ENCODE results near the gene SH3BP5. TPM values are rescaled to one million over a fixed set of nuclear protein-coding genes. Genes with fewer than 3 reads are reported as not detected.
A peak's percentile ranks its signal among the peaks of the same experiment; 100 is the strongest.

SH3BP5 gene, protein sequence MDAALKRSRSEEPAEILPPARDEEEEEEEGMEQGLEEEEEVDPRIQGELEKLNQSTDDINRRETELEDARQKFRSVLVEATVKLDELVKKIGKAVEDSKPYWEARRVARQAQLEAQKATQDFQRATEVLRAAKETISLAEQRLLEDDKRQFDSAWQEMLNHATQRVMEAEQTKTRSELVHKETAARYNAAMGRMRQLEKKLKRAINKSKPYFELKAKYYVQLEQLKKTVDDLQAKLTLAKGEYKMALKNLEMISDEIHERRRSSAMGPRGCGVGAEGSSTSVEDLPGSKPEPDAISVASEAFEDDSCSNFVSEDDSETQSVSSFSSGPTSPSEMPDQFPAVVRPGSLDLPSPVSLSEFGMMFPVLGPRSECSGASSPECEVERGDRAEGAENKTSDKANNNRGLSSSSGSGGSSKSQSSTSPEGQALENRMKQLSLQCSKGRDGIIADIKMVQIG
- total RNA-seq (73.6 and 76.6 TPM in 2 replicates), polyA plus RNA-seq (92.3 and 156 TPM in 2 replicates), polyA minus RNA-seq (86.4 and 103 TPM in 2 replicates)
- total RNA-seq (2013) = 86.9 TPM

DNA sequence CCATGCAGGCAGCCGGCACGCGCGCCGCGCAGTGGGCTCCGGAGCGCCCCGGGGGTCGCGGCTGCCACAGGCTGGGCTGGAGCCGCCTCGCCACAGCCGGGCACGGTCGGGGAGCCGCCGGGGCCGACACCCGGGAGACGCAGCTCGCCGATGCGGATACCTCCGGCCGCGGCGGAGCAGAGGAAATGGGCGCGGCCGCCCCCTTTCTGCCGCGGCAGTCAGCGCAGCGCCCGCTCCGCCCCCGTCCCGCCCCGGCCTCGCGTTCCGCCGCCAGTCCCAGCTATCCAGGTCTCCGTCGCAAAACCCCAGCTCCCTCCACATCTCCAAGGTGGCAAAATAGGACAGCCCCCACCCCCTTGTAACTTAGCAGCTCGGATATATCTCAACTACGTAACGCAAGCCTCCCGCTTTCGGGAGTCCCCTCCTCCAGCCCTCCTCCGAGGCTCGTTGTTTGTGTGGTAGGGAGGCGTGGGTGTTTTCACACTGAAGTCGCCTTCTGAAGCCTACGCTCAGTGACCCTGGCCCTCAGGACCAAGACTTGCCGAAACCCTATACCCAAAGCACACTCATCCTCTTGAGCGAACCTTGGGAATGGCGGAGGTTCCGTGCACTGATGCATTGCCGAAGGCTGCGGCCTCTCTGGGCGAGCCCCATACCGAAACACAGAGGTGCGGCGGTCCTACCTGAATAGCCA, at the start of gene SH3BP5:
SH3BP5 (minus strand) TSS at position 182 of the 694 bp plus-strand sequence; CDS start at position 4, 178 bp downstream.
- peaks cover 58% of the 10 kb centered on the region for H3K4me1 Mint-ChIP-seq

More for the DNA sequence above, at the start of gene SH3BP5:
- peak within 1 kb of the TSS; percentile 94 for H3K9ac ChIP-seq (ENCODE audit: low read length)
- peak within 1 kb of the TSS; percentile 93 for H3K4me3 Mint-ChIP-seq
- ATAC-seq (ENCODE audit: low read depth) (peak; percentile 85), DNase-seq (peak; percentile 86)
- peaks cover 78% of the 10 kb centered on the region for H3K79me2 ChIP-seq (ENCODE audit: control insufficient read depth, insufficient read depth, low read length)
- peak within 1 kb of the TSS; percentile 75 to 98 (median 92) for H3K4me3 ChIP-seq (ENCODE audit: control extremely low read depth in 1 of 5, extremely low read depth in 1 of 5, insufficient read depth in 1 of 5, low read depth in 2 of 5, low read length in 4 of 5)
- H3K27me3 Mint-ChIP-seq = no peaks in the 10 kb centered on the region
- no peaks in the 10 kb centered on the region for H3K9me3 Mint-ChIP-seq (ENCODE audit: insufficient read depth)
- WGBS (ENCODE audit: insufficient coverage) = 14% methylated on average over 55 of the region's 66 CpGs
- ChIA-PET CTCF (interaction anchor here (1.0 to 11.5 kb wide), 30 partner anchors 9 to 224 kb away, joined by 3 to 221 read pairs (median 8); no protein-coding TSS in a partner anchor), POLR2A (interaction anchor here (0.8 to 5.0 kb wide), 4 partner anchors 14 to 62 kb away, joined by 3 to 24 read pairs (median 5); no protein-coding TSS in a partner anchor)
- peak within 1 kb of the TSS; percentile 76 to 84 for H3K27ac ChIP-seq (ENCODE audit: low read length in 2 of 2)
- intact Hi-C loops (cut with micrococcal nuclease) = loop anchor here (1.0 kb wide), 6 partner anchors 13 to 64 kb away; no protein-coding TSS in a partner anchor
- H3K27ac Mint-ChIP-seq = peak within 1 kb of the TSS; percentile 94
- peaks cover 49% of the 10 kb centered on the region in 2 donors for H3K4me1 ChIP-seq (ENCODE audit: control insufficient read depth in 2 of 2, insufficient read depth in 2 of 2, low read length in 2 of 2)
- TF ChIP-seq, protein P1, sequence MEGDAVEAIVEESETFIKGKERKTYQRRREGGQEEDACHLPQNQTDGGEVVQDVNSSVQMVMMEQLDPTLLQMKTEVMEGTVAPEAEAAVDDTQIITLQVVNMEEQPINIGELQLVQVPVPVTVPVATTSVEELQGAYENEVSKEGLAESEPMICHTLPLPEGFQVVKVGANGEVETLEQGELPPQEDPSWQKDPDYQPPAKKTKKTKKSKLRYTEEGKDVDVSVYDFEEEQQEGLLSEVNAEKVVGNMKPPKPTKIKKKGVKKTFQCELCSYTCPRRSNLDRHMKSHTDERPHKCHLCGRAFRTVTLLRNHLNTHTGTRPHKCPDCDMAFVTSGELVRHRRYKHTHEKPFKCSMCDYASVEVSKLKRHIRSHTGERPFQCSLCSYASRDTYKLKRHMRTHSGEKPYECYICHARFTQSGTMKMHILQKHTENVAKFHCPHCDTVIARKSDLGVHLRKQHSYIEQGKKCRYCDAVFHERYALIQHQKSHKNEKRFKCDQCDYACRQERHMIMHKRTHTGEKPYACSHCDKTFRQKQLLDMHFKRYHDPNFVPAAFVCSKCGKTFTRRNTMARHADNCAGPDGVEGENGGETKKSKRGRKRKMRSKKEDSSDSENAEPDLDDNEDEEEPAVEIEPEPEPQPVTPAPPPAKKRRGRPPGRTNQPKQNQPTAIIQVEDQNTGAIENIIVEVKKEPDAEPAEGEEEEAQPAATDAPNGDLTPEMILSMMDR (IDR thresholded peaks at IDR 0.05) = peak; percentile 75
- no peak for TF ChIP-seq EZH2 (IDR thresholded peaks at IDR 0.05; ENCODE audit: borderline replicate concordance, insufficient read depth, low read depth, low read length, poor library complexity, severe bottlenecking)
- H2AFZ ChIP-seq (ENCODE audit: insufficient read depth, low read depth, low read length, poor library complexity, severe bottlenecking) = peak within 1 kb of the TSS; percentile 97
- H4K20me1 ChIP-seq (ENCODE audit: control insufficient read depth, insufficient read depth, low read length, poor library complexity, severe bottlenecking) = peaks cover 39% of the 10 kb centered on the region
- H3K4me2 ChIP-seq (replicated peaks; ENCODE audit: low read depth, low read length, poor library complexity, severe bottlenecking) = peak within 1 kb of the TSS; percentile 81
- H3K36me3 ChIP-seq (replicated peaks in 1 of 2; ENCODE audit: control extremely low read depth in 1 of 2, control insufficient read depth in 1 of 2, extremely low read depth in 1 of 2, insufficient read depth in 2 of 2, low read length in 1 of 2) = peaks cover 4 to 26% of the 10 kb centered on the region in 2 experiments
- H3K27me3 ChIP-seq (replicated peaks in 1 of 4; ENCODE audit: control extremely low read depth in 1 of 4, control insufficient read depth in 3 of 4, insufficient read depth in 4 of 4, low read length in 3 of 4) = no peaks in the 10 kb centered on the region
- no peaks in the 10 kb centered on the region for H3K9me3 ChIP-seq (ENCODE audit: control extremely low read depth in 1 of 3, control insufficient read depth in 2 of 3, insufficient read depth in 1 of 3, low read length in 2 of 3)

All from B cell (primary cell).